HepG2 (cell line): ENCODE results near the gene SLC9A8. TPM values are rescaled to one million over a fixed set of nuclear protein-coding genes. Genes with fewer than 3 reads are reported as not detected.

Experiments used
- ATAC-seq: fragments of 200-7000 bp; cut with Tn5 transposase; 3 replicates; pipeline ENCODE4 v1.9.1; 2020; ENCODE audit warnings: mild to moderate bottlenecking, moderate library complexity
- BruUV-seq: library from RNA; stranded (reverse); fragments of 400-500 nt; replicated peaks from 2 replicates; lab custom pipeline; 2021; lab: Mats Ljungman, UMichigan
- CTCF ChIA-PET: fragments of 300-600 bp; formaldehyde crosslinking; extraction: SDS; loops from one replicate; lab custom pipeline; 2021; ENCODE audit warnings: low total read pairs, inconsistent platforms, low intra/inter-chr PET ratio; lab: Yijun Ruan, JAX
- POLR2A ChIA-PET: fragments of 350-600 bp; sonication (Branson Sonifier 250); formaldehyde crosslinking; loops from one replicate; lab custom pipeline; 2020; ENCODE audit warnings: antibody characterized with exemption, inconsistent platforms; lab: Yijun Ruan, JAX
- DNase-seq: peaks from one replicate; pipeline ENCODE4 v3.0.0-alpha.2; 2015; ENCODE audit warnings: low spot score
- FAIRE-seq: peaks from 3 replicates; lab custom pipeline; 2011; peaks lifted over from hg19 to GRCh38; lab: Jason Lieb, UNC
- H2AFZ ChIP-seq: one replicate; pipeline ENCODE4 v1.6.1; 2011; ENCODE audit warnings: low read length, inconsistent platforms
- H3K27ac ChIP-seq: fragments of 300-600 bp; 3 replicates; pipeline ENCODE4 v1.8.0; 2011; ENCODE audit warnings: mixed run types, mild to moderate bottlenecking, mixed read lengths, low read length, inconsistent platforms; ENCODE audit not compliant: insufficient read depth; ENCODE audit errors: extremely low read length
- H3K27me3 ChIP-seq, 2 experiments: fragments of 200-600 bp in 1 of 2; 2 replicates in 1 of 2; 3 replicates in 1 of 2; pipeline versions ENCODE4 v1.6.0 to v1.8.0; 2011; ENCODE audit warnings: low read length in 2 of 2, mild to moderate bottlenecking in 2 of 2, moderate library complexity in 2 of 2, inconsistent platforms in 1 of 2; ENCODE audit not compliant: insufficient read depth in 2 of 2, control insufficient read depth in 1 of 2
- H3K36me3 ChIP-seq, 2 experiments: fragments of 200-600 bp in 1 of 2; replicated peaks in 1 of 2; 2 replicates in 1 of 2; 3 replicates in 1 of 2; pipeline versions ENCODE4 v1.5.1 to v1.8.0; 2011; ENCODE audit warnings: low read length in 2 of 2, inconsistent platforms in 1 of 2; ENCODE audit not compliant: insufficient read depth in 2 of 2, control insufficient read depth in 1 of 2
- H3K4me1 ChIP-seq: 2 replicates; pipeline ENCODE4 v1.5.1; 2012; ENCODE audit warnings: low read length, inconsistent platforms; ENCODE audit not compliant: insufficient read depth
- H3K4me2 ChIP-seq: 2 replicates; pipeline ENCODE4 v1.6.0; 2011; ENCODE audit warnings: low read depth, low read length, inconsistent platforms
- H3K4me3 ChIP-seq, 3 experiments: fragments of 200-600 bp in 1 of 3; sonication (generic), shearing (Covaris generic) in 1 of 3; replicated peaks in 1 of 3; 2 replicates each; pipeline ENCODE4 v1.5.1; 2011 to 2016; ENCODE audit warnings: low read length in 3 of 3, inconsistent platforms in 2 of 3, low read depth in 2 of 3, mild to moderate bottlenecking in 2 of 3, control low read depth in 1 of 3, mixed read lengths in 1 of 3; ENCODE audit not compliant: insufficient read depth in 1 of 3
- H3K79me2 ChIP-seq: one replicate; pipeline ENCODE4 v1.6.1; 2011; ENCODE audit warnings: low read length, inconsistent platforms; ENCODE audit not compliant: insufficient read depth
- H3K9ac ChIP-seq: 2 replicates; pipeline ENCODE4 v1.6.0; 2011; ENCODE audit warnings: mild to moderate bottlenecking, low read depth, low read length, inconsistent platforms; ENCODE audit not compliant: insufficient read depth
- H3K9me3 ChIP-seq: 2 replicates; pipeline ENCODE4 v1.5.1; 2012; ENCODE audit warnings: mild to moderate bottlenecking, low read length
- H4K20me1 ChIP-seq: 2 replicates; pipeline ENCODE4 v1.6.0; 2011; ENCODE audit warnings: inconsistent platforms, mild to moderate bottlenecking, low read length, moderate library complexity; ENCODE audit not compliant: insufficient read depth
- ASH2L ChIP-seq: fragments of 300-600, 200-600 bp; sonication (generic); IDR thresholded peaks from 2 replicates; pipeline ENCODE4 v1.7.0; 2017; ENCODE audit warnings: low read depth, mild to moderate bottlenecking, moderate library complexity, mixed read lengths, low read length; ENCODE audit not compliant: insufficient read length
- ATM ChIP-seq: fragments of 450-650 bp; IDR thresholded peaks from 2 replicates; pipeline ENCODE4 v1.7.1; 2017; ENCODE audit warnings: mild to moderate bottlenecking, borderline replicate concordance
- HMGA1 ChIP-seq: sonication (generic); formaldehyde crosslinking; conservative IDR thresholded peaks from 2 replicates; pipeline ENCODE4 v1.4.0; 2020; ENCODE audit warnings: missing genetic modification reagents
- HOXA7 ChIP-seq: sonication (generic); formaldehyde crosslinking; IDR thresholded peaks from 2 replicates; pipeline ENCODE4 v1.8.1; 2022; ENCODE audit warnings: mild to moderate bottlenecking, missing genetic modification reagents, moderate library complexity
- KMT2B ChIP-seq: IDR thresholded peaks from 2 replicates; pipeline ENCODE4 v1.6.1; 2016; ENCODE audit warnings: missing genetic modification reagents, missing compliant biosample characterization
- MED13 ChIP-seq: sonication (generic); formaldehyde crosslinking; IDR thresholded peaks from 2 replicates; pipeline ENCODE4 v1.5.0; 2020; ENCODE audit warnings: missing genetic modification reagents
- PAX8 ChIP-seq: sonication (generic); formaldehyde crosslinking; IDR thresholded peaks from 2 replicates; pipeline ENCODE4 v1.8.0; 2022; ENCODE audit warnings: mild to moderate bottlenecking, missing genetic modification reagents, borderline replicate concordance
- SMAD3 ChIP-seq: sonication (generic); formaldehyde crosslinking; IDR thresholded peaks from 2 replicates; pipeline ENCODE4 v1.4.0; 2020; ENCODE audit warnings: missing genetic modification reagents
- TBP ChIP-seq: sonication (generic); formaldehyde crosslinking; IDR thresholded peaks from 2 replicates; pipeline ENCODE4 v1.5.0; 2020; ENCODE audit warnings: missing genetic modification reagents
- THAP11 ChIP-seq: IDR thresholded peaks from 2 replicates; pipeline ENCODE4 v1.6.1; 2016; ENCODE audit warnings: missing biosample characterization, missing genetic modification reagents
- YEATS2 ChIP-seq: sonication (generic); formaldehyde crosslinking; IDR thresholded peaks from 2 replicates; pipeline ENCODE4 v1.4.0; 2020; ENCODE audit warnings: missing genetic modification reagents, borderline replicate concordance
- ZFY ChIP-seq: sonication (generic); formaldehyde crosslinking; IDR thresholded peaks from 2 replicates; pipeline ENCODE4 v1.4.0; 2020; ENCODE audit warnings: missing genetic modification reagents
- ZNF430 ChIP-seq: sonication (generic); formaldehyde crosslinking; IDR thresholded peaks from 2 replicates; pipeline ENCODE4 v1.9.0; 2021; ENCODE audit warnings: mild to moderate bottlenecking, missing genetic modification reagents
- WGBS: methylation state at CpG from one replicate; pipeline ENCODE4 v1.1.6; 2017; ENCODE audit warnings: low lambda C conversion rate; 5-methylcytosine and 5-hydroxymethylcytosine counted together
- in situ Hi-C: cut with HindIII; loops from 2 replicates; pipeline ENCODE4 v1.10.0; 2017; ENCODE audit warnings: low pct_unique_long_range_greater_than_20kb; ENCODE audit not compliant: extremely low pct_ligation_motif_present
- intact Hi-C: fragments of 100-400 bp; cut with micrococcal nuclease; formaldehyde crosslinking; loops from one replicate; pipeline ENCODE4 v1.10.0; 2022; ENCODE audit not compliant: unreplicated experiment
- polyA plus RNA-seq, 8 experiments: library from polyadenylated mRNA; depleted of rRNA in 3 of 8; stranded (reverse) in 7 of 8; unstranded in 1 of 8; fragments of >200 nt; fragmentation: Illumina TruSeq in 4 of 8; extraction: Trizol in 4 of 8; gene quantifications; 2 replicates each; pipeline versions ENCODE4 v1.2.1 to v1.2.3, GENCODE V29; 2011 to 2016; ENCODE audit warnings: low read depth in 4 of 8, missing spikeins in 1 of 8, mixed read lengths in 1 of 8; ENCODE audit not compliant: insufficient read depth in 1 of 8
- total RNA-seq, 5 experiments: library from RNA; depleted of rRNA; stranded (reverse); fragments of >200 nt; fragmentation: Illumina TruSeq; extraction: Trizol; gene quantifications; 2 replicates each; pipeline ENCODE4 v1.2.3, GENCODE V29; 2016; ENCODE audit warnings: low read depth in 1 of 5
- TF ChIP-seq, protein P1 (sequence below): sonication (generic); formaldehyde crosslinking; IDR thresholded peaks from 2 replicates; pipeline ENCODE4 v1.4.0; 2020; ENCODE audit warnings: missing genetic modification reagents

Gene SLC9A8
- total and polyA plus RNA-seq, 2 of the 13 experiments (the other 11 are each of a cell fraction or from before 2014, with no cell fraction given), result 4.1 to 7.4 TPM

DNA sequence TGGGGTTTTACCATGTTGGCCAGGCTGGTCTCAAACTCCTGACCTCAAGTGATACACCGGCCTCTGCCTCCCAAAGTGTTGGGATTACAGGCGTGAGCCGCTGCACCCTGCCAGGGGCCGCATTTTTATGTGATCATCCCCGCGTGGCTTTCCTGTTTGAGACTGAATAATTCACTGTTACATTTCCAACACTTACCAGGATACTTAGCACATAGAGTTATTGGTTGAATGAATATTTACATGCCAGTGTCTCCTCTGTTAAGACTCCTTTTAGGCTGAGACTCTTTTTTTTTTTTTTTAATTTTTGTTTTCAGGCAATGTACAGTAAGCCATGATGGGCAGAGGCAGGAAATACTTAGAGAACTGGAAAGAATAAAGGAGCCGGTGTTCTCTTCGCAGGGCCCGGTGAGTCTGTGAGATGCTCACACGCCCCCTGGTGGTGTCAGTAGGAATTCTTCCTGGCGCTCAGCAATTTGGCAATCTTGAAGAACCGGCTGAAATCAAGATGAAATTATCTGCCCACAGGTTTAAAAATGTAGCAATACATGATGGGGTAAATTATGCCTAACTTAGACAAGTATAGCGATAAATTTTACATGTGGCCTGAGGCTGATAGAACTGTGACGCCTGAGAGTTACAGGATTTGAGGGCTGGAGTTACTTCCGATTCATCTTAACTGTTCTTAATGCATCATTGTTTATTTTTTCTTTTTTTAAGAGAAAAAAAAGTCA, 115.9 kb downstream of the SLC9A8 start:
- WGBS, result 18% methylated on average over 15 of the region's 15 CpGs
- no peak overlapping the region; the same call in 1 of the 2 replicates for H3K9ac ChIP-seq
- TF ChIP-seq TBP (CRISPR knock-in tag) (no peak), ATM (no peak), ASH2L (no peak), YEATS2 (peak; percentile 54; the same call in 1 of the 2 replicates), HMGA1 (no peak), MED13 (CRISPR knock-in tag) (no peak), ZFY (CRISPR knock-in tag) (peak; percentile 51), THAP11 (CRISPR knock-in tag) (peak; percentile 68; the same call in 1 of the 2 replicates), SMAD3 (CRISPR knock-in tag) (0 out of 2 replicates have a peak, but pooled peaks have one; percentile 58), KMT2B (peak; percentile 67; the same call in 1 of the 2 replicates), HOXA7 (no peak), PAX8 (CRISPR knock-in tag) (no peak), ZNF430 (CRISPR knock-in tag) (0 out of 2 replicates have a peak, but pooled peaks have one; percentile 56)
- TF ChIP-seq, protein P1, sequence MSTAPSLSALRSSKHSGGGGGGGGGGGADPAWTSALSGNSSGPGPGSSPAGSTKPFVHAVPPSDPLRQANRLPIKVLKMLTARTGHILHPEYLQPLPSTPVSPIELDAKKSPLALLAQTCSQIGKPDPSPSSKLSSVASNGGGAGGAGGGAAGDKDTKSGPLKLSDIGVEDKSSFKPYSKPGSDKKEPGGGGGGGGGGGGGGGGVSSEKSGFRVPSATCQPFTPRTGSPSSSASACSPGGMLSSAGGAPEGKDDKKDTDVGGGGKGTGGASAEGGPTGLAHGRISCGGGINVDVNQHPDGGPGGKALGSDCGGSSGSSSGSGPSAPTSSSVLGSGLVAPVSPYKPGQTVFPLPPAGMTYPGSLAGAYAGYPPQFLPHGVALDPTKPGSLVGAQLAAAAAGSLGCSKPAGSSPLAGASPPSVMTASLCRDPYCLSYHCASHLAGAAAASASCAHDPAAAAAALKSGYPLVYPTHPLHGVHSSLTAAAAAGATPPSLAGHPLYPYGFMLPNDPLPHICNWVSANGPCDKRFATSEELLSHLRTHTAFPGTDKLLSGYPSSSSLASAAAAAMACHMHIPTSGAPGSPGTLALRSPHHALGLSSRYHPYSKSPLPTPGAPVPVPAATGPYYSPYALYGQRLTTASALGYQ, result no peak; the same call in 1 of the 2 replicates

More for the DNA sequence above, 115.9 kb downstream of the SLC9A8 start:
- H3K4me3 ChIP-seq, result peak overlapping the region in 1 of 3 experiments; percentile 36; a peak in 2 of 6 replicates
- H3K9me3 ChIP-seq, result no peaks in the 10 kb centered on the region
- H3K27me3 ChIP-seq, result no peaks in the 10 kb centered on the region
- FAIRE-seq (peak; percentile 68), DNase-seq (peak; percentile 86), ATAC-seq (peak; percentile 89)
- H2AFZ ChIP-seq, result peak overlapping the region; percentile 52
- no peaks in the 10 kb centered on the region for H4K20me1 ChIP-seq
- in situ Hi-C loops (no loop called here), intact Hi-C loops (loop anchor here (1.0 to 2.0 kb wide), 3 partner anchors 14 to 318 kb away; partner anchors contain the start of gene SPATA2)
- H3K79me2 ChIP-seq, result no peaks in the 10 kb centered on the region
- H3K27ac ChIP-seq, result no peak overlapping the region
- ChIA-PET CTCF (interaction anchor here (0.5 to 2.1 kb wide), 10 partner anchors 13 to 387 kb away, joined by 3 to 23 read pairs (median 6); partner anchors contain the start of gene SPATA2), POLR2A (interaction anchor here (0.8 to 5.9 kb wide), 3 partner anchors 9 to 12 kb away, joined by 3 to 28 read pairs (median 3); partner anchors contain the start of gene SPATA2)
- no peaks in the 10 kb centered on the region for H3K36me3 ChIP-seq
- no TSS peak for BruUV-seq
- peak overlapping the region; percentile 64 for H3K4me2 ChIP-seq
- peaks cover 44% of the 10 kb centered on the region for H3K4me1 ChIP-seq
